Rectal smooth muscle tissue (tissue), 1 donor: ENCODE results near the gene GFI1.
A peak's percentile ranks its signal among the peaks of the same experiment; 100 is the strongest.
"Not testable (repeated sequence)": the region's sequence is repeated elsewhere in the genome, so short reads cannot be mapped to it uniquely, and the experiment has no call there.

Experiments
- H3K27ac ChIP-seq: one replicate; pipeline ENCODE4 v1.7.0; 2013; ENCODE audit warnings: low read depth, low read length, inconsistent platforms
- H3K27me3 ChIP-seq: one replicate; pipeline ENCODE4 v1.7.0; 2013; ENCODE audit warnings: low read length; ENCODE audit not compliant: control insufficient read depth, insufficient read depth
- H3K36me3 ChIP-seq: one replicate; pipeline ENCODE4 v1.7.0; 2013; ENCODE audit warnings: low read length; ENCODE audit not compliant: control insufficient read depth, insufficient read depth
- H3K4me1 ChIP-seq: one replicate; pipeline ENCODE4 v1.7.0; 2013; ENCODE audit warnings: low read length; ENCODE audit not compliant: control insufficient read depth, insufficient read depth
- H3K4me3 ChIP-seq: one replicate; pipeline ENCODE4 v1.7.0; 2013; ENCODE audit warnings: low read length
- H3K9ac ChIP-seq: one replicate; pipeline ENCODE4 v1.7.0; 2013; ENCODE audit warnings: low read length

The GFI1 gene

DNA sequence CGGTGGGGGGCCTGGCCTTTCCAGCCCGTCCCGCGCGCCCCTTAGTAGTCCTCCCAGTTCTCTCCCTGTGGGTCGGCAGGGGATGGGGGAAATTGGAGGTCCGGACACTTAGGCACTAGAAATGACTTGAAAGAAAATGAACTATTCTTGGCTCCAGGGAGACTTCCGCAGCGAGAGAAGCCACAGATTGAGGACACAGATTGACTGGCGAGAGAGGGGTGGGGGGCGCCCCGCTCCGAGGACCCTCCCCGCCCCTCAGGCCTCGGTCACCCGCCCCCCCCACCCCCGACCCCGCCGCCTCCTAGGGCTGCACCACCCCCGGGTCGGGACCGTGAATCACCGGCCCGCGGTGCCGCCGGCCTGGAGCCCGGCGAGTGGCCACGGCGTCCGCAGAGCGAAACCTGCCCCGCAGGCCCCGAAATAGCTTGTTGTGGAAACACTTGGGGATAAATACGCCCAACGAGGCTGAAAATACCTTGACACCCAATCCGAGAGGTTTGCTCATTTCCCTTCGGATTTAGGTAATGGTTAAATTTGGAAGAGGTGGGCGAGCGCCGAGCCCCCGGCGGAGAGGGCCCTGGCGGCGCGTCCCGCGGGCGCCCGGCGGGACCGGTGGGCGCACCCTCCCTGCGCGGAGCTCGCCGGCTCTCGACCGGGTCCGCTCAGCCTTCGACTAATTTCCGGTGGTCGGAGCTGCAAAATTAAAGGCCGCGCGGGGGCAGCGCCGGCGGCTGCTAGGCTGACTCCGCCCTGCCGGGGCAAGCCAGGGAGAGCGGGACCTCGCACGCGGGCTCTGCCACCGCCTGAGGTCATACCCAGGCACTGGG is at the start of gene GFI1:
Gene GFI1 (minus strand): TSS at position 675 of the 827 bp plus-strand sequence. CDS start 3,438 bp downstream, outside the sequence.
- Histone ChIP-seq H3K27ac (no peak within 1 kb of the TSS), H3K9ac (no peak within 1 kb of the TSS), H3K4me3 (peak within 1 kb of the TSS; percentile 60)

DNA sequence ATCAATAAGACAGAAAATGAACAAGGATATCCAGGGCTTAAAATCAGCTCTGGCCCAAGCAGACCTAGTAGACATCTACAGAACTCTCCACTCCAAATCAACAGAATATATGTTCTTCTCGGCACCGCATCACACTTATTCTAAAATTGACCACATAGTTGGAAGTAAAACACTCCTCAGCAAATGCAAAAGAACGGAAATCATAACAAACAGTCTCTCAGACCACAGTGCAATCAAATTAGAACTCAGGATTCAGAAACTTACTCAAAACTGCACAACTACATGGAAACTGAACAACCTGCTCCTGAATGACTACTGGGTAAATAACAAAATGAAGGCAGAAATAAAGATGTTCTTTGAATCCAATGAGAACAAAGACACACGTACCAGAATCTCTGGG is 45.6 kb upstream of the GFI1 start:
- not testable (repeated sequence) for H3K4me1 ChIP-seq, H3K4me3 ChIP-seq, H3K9ac ChIP-seq, H3K36me3 ChIP-seq, H3K27ac ChIP-seq, H3K27me3 ChIP-seq

More for the DNA sequence above, at the start of gene GFI1:
- Histone ChIP-seq H3K27me3 (peaks cover 35% of the 10 kb centered on the region), H3K36me3 (no peaks in the 10 kb centered on the region), H3K4me1 (peaks cover 7% of the 10 kb centered on the region)

DNA sequence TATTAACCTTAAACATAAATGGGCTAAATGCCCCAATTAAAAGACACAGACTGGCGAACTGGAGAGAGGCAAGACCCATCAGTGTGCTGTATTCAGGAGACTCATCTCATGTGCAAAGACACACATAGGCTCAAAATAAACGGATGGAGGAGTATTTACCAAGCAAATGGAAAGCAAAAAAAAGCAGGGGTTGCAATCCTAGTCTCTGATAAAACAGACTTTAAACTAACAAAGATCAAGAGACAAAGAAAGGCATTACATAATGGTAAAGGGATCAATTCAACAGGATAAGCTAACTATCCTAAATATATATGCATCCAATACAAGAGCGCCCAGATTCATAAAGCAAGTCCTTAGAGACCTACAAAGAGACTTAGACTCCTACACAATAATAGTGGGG is 45.2 kb upstream of the GFI1 start:
- not testable (repeated sequence) for H3K27me3 ChIP-seq, H3K27ac ChIP-seq, H3K4me1 ChIP-seq, H3K4me3 ChIP-seq, H3K9ac ChIP-seq, H3K36me3 ChIP-seq

DNA sequence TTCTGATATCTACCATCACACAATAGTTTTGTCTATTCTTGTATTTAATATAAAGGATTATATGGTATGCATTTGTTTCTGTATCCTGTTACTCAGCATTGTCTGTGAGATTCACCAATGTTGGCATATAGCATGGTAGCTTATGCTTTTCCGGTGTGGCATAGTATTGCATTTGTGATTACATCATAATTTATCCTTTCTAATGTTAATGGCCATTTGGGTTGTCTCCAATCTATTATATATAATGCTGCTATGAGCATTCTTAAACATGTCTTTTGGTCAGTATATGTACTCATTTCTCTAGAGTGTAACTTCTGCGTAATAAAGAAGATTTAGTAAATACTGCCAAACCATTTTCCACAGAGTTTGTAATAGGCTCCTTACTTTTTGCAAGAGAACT is 40.9 kb upstream of the GFI1 start:
- no peak overlapping the region for H3K4me3 ChIP-seq
- no peaks in the 10 kb centered on the region for H3K27me3 ChIP-seq
- no peaks in the 10 kb centered on the region for H3K4me1 ChIP-seq
- H3K36me3 ChIP-seq: no peaks in the 10 kb centered on the region
- H3K27ac ChIP-seq: no peak overlapping the region
- no peak overlapping the region for H3K9ac ChIP-seq

DNA sequence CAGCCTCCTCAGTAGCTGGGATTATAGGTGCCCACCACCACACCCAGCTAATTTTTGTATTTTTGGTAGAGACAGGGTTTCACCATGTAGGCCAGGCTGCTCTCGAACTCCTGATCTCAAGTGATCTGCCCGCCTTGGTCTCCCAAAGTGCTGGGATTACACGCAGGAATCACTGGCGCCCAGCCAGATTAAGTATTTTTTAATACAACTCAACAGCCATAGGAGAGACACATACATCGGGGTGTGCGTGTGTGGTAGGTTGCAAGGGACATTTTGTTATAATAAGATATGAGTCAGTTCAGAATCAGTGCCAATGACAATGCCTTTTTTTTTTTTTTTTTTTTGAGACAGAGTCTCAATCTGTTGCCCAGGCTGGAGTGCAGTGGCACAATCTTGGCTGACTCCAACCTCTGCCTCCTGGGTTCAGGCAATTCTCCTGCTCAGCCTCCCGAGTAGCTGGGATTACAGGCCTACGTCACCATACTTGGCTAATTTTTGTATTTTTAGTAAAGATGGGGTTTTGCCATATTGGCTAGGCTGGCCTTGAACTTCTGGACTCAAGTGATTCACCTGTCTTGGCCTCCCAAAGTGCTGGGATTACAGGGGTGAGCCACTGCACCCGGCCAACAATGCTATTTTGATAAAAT is 38.3 kb upstream of the GFI1 start:
- H3K27me3 ChIP-seq, H3K4me1 ChIP-seq, H3K4me3 ChIP-seq, H3K27ac ChIP-seq, H3K9ac ChIP-seq, H3K36me3 ChIP-seq: not testable (repeated sequence)

DNA sequence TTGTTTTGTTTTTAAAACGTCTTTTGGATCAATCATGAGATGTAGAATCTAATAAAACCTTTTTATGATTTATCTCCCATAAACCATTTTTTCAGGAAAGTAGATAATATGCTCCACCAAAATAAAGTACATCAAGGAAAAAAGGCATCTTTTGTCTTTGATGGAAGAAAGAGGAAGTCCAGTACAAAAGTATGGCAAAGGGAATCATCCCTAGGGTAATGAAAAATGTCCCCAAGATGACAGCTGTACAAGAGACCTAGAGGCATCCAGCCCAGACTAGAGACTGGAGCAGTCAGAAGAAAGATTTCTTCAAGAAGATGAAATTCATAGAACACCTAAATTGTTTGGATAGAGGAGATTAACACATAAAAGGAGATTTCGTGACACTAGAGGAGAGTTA is 32.3 kb upstream of the GFI1 start:
- no peaks in the 10 kb centered on the region for H3K27me3 ChIP-seq
- no peak overlapping the region for H3K27ac ChIP-seq
- H3K4me3 ChIP-seq: no peak overlapping the region
- no peaks in the 10 kb centered on the region for H3K4me1 ChIP-seq
- no peak overlapping the region for H3K9ac ChIP-seq
- H3K36me3 ChIP-seq: no peaks in the 10 kb centered on the region

DNA sequence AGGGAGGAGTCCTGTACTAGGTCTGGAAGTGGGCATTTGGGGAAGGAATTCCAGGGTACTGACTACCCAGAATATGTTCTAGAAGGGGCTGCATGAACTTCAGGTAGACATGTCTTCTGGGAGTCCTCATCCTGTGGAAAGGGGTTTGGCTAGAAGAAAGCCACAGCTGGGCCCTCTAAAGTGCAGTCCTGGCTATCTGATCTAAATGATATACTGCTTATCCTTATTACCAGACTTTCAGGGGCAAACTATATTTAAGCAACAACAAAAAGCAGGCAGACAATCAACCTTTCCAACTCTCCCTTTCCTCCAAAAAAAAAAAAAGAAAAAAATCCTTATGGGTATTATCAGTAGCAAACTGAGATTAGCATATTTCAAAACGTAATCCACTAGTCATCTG is 29.8 kb upstream of the GFI1 start:
- Histone ChIP-seq H3K9ac (no peak overlapping the region), H3K4me1 (no peaks in the 10 kb centered on the region), H3K27ac (no peak overlapping the region), H3K27me3 (no peaks in the 10 kb centered on the region), H3K36me3 (no peaks in the 10 kb centered on the region), H3K4me3 (no peak overlapping the region)

DNA sequence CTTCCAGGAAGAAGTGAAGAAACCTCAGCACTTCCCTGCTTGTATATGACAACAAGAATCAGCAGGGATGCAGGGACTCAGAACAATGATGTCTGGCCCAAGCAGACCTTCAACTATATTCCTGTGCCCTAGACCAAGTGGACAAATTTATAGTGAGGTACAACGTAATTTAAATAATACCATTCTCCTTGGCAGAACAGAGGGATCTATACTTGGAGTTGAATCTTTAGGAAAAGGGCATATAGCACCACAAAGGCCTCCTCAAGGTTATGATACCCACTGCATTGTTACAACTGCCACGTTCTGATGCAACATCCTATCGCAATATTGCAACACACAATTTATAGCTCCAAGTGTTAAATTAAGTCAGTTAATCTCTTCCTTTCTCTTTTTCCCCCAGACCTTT is 29.1 kb upstream of the GFI1 start:
- Histone ChIP-seq H3K36me3 (no peaks in the 10 kb centered on the region), H3K9ac (no peak overlapping the region), H3K27me3 (no peaks in the 10 kb centered on the region), H3K4me3 (no peak overlapping the region), H3K27ac (no peak overlapping the region), H3K4me1 (no peaks in the 10 kb centered on the region)

DNA sequence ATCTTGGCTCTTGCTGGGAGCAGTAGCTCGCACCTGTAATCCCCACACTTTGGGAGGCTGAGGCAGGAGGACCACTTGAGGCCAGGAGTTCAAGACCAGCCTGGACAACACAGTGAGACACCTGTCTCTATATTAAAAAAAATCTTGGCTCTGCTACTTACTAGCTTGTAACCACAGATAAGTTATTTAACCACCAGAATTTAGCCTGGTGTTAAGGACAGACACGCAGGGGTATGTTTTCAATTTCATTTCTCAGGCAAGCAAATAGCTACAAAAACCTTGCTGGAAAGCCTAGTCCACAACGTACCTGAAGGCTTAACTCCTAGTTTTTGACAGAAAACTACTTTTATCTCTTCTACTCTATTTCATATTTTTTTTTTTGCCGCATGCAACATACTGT is 24.8 kb upstream of the GFI1 start:
- Histone ChIP-seq H3K4me3 (no peak overlapping the region), H3K27me3 (no peaks in the 10 kb centered on the region), H3K9ac (no peak overlapping the region), H3K27ac (no peak overlapping the region), H3K36me3 (no peaks in the 10 kb centered on the region), H3K4me1 (no peaks in the 10 kb centered on the region)

DNA sequence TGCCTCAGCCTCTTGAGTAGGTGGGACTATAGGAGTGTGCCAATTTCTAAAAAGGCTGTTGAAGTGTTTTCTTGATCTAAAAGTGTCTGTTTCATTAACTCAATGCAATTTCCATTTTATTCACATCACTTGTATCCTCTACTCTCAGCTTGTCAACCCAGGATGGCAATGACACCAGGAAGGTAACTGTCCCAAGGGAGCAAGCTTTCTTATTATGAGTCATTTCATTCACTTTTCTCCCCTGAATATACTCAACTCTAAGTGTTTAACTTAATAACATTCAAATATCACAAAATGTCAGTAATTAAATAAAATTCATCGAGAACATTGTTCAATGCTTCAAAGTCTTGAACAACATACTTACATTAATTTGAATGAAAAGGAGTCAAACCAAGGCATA is 22.9 kb upstream of the GFI1 start:
- no peak overlapping the region for H3K4me3 ChIP-seq
- H3K27me3 ChIP-seq: no peaks in the 10 kb centered on the region
- H3K36me3 ChIP-seq: no peaks in the 10 kb centered on the region
- no peak overlapping the region for H3K9ac ChIP-seq
- H3K27ac ChIP-seq: no peak overlapping the region
- no peaks in the 10 kb centered on the region for H3K4me1 ChIP-seq

DNA sequence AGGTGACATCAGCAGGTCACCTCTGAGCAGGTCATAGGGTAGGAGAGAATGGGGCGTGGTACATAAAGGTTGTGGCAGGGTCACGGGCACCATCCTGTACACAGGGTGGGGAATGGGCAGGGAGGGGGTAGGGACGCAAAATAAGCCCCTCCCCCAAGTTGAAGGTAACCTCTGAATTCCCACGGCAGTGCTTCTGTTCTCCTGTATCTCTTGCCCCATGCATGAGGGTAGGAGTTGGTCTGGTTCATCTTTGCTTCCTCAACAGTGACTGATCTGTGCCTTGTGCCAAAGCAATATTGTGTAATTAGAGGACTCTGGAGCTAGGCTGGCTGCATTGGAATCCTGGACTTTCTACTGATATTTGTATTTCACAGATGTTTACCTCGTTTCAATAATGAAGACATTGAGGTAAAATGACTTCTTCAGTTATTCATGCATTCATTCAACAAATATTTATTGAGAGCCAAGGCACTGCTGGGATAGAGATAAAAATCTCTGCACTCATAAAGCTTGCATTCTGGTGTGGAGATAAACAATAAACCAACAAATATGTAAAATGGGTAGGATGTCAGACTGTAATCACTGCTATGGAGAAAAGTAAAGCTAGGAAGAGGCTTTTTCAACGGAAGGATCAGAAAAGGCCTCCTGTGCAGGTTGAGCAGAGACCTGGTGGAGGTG is 18.4 kb upstream of the GFI1 start:
- no peak overlapping the region for H3K4me3 ChIP-seq
- H3K9ac ChIP-seq: no peak overlapping the region
- no peaks in the 10 kb centered on the region for H3K27me3 ChIP-seq
- no peaks in the 10 kb centered on the region for H3K4me1 ChIP-seq
- H3K27ac ChIP-seq: no peak overlapping the region
- H3K36me3 ChIP-seq: no peaks in the 10 kb centered on the region

DNA sequence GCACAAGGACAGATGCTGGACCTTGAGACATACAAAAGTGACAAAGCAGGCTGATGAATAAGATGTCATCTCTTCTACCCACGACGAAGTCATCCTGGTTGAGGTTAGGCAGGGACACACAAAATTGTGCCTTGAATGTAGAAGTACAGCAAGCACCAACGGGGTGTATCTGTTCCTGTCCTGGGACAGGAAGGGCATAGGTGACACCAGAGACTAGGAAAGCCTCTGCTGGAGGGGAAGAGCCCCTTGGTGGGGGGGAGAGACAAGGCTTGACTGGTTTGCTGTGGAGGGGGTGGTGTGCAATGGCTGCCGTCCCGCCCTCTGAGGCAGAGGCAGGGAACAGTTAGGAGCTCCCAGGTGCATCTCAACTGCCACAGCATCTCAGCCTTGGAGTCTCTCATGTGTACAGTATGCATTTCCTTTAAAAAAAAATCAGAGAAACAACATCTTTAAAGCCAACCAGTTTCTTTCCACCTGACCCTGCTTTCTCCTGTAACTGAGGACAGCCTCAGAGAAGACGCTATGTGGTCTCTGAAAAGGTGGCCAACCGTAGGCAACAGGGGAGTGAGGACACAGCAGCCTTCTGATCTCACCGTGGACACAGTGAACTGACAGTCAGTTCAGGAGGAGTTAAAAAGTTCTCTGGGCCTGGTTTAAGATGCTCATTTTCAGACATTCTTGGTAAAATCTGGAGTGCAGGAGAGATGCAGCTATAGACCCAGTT is 17.7 kb upstream of the GFI1 start:
- Histone ChIP-seq H3K36me3 (no peaks in the 10 kb centered on the region), H3K4me3 (no peak overlapping the region), H3K27ac (no peak overlapping the region), H3K9ac (no peak overlapping the region), H3K4me1 (no peaks in the 10 kb centered on the region), H3K27me3 (no peaks in the 10 kb centered on the region)
